Germinal center (tissue), 1 donor: ENCODE measurements around the gene LRP1-AS.
"Not testable (repeated sequence)": the region's sequence is repeated elsewhere in the genome, so short reads cannot be mapped to it uniquely, and the experiment has no call there.

Experiments used
- DNase-seq: peaks from one replicate; pipeline ENCODE4 v3.0.0; 2012; ENCODE audit warnings: mixed read lengths, low spot score

The LRP1-AS gene

GRCh38 chr12:57139796-57140649, 7.4 kb downstream of the LRP1-AS start:
- DNase-seq, result no peak

- no peak for DNase-seq
Observed at GRCh38 chr12:57138526-57139272, 8.7 kb downstream of the LRP1-AS start.

- no peak for DNase-seq
Observed at GRCh38 chr12:57135527-57136326, 11.7 kb downstream of the LRP1-AS start.

GRCh38 chr12:57134949-57135348, 12.5 kb downstream of the LRP1-AS start:
- no peak for DNase-seq

- no peak for DNase-seq
Observed at GRCh38 chr12:57133916-57134315, 13.5 kb downstream of the LRP1-AS start.

- no peak for DNase-seq
Observed at GRCh38 chr12:57133013-57133569, 14.3 kb downstream of the LRP1-AS start.

GRCh38 chr12:57131896-57132744, 15.3 kb downstream of the LRP1-AS start:
- no peak for DNase-seq

- no peak for DNase-seq
Observed at GRCh38 chr12:57130941-57131340, 16.5 kb downstream of the LRP1-AS start.

GRCh38 chr12:57129889-57130288, 17.5 kb downstream of the LRP1-AS start:
- no peak for DNase-seq

GRCh38 chr12:57129321-57129842, 18.0 kb downstream of the LRP1-AS start:
- no peak for DNase-seq

- no peak for DNase-seq
Observed at GRCh38 chr12:57128519-57129247, 18.7 kb downstream of the LRP1-AS start.

- DNase-seq, result peak; percentile 79
Observed at GRCh38 chr12:57127726-57128518, 19.5 kb downstream of the LRP1-AS start, which contains the start of gene LRP1. TSS of gene LRP1 (plus strand) at chr12:57128483. CDS start at chr12:57128965, 482 bp downstream.

GRCh38 chr12:57127101-57127725, 20.2 kb downstream of the LRP1-AS start:
- DNase-seq, result peak; percentile 36

- DNase-seq, result no peak
Observed at GRCh38 chr12:57126561-57126960, 20.9 kb downstream of the LRP1-AS start.

GRCh38 chr12:57126061-57126460, 21.4 kb downstream of the LRP1-AS start:
- no peak for DNase-seq

GRCh38 chr12:57124261-57124877, 23.1 kb downstream of the LRP1-AS start:
- DNase-seq, result peak; percentile 79

- no peak for DNase-seq
Observed at GRCh38 chr12:57123813-57124212, 23.6 kb downstream of the LRP1-AS start.

- DNase-seq, result not testable (repeated sequence)
Observed at GRCh38 chr12:57120718-57121117, 26.7 kb downstream of the LRP1-AS start.
